Panc1 (cell line): ENCODE measurements around the gene DYNC1LI1.

Experiments
- POLR2AphosphoS5 ChIP-seq: IDR thresholded peaks from 2 replicates; pipeline ENCODE4 v1.6.1; 2012; ENCODE audit warnings: mild to moderate bottlenecking, low read depth, low read length, moderate library complexity
- TCF7L2 ChIP-seq: IDR thresholded peaks from 2 replicates; pipeline ENCODE4 v1.6.1; 2011; ENCODE audit warnings: mild to moderate bottlenecking, low read depth, low read length, inconsistent platforms
- TF ChIP-seq, protein P1 (sequence below): fragments of 450-650 bp; IDR thresholded peaks from 2 replicates; pipeline ENCODE4 v1.5.1; 2017; ENCODE audit warnings: mild to moderate bottlenecking
- TF ChIP-seq, protein P2 (sequence below), 2 experiments: IDR thresholded peaks; 2 replicates each; pipeline ENCODE4 v1.6.1; 2011 to 2012; ENCODE audit warnings: low read depth in 2 of 2, control low read depth in 1 of 2, low read length in 1 of 2, mild to moderate bottlenecking in 1 of 2, moderate library complexity in 1 of 2; ENCODE audit not compliant: insufficient read depth in 1 of 2

DNA sequence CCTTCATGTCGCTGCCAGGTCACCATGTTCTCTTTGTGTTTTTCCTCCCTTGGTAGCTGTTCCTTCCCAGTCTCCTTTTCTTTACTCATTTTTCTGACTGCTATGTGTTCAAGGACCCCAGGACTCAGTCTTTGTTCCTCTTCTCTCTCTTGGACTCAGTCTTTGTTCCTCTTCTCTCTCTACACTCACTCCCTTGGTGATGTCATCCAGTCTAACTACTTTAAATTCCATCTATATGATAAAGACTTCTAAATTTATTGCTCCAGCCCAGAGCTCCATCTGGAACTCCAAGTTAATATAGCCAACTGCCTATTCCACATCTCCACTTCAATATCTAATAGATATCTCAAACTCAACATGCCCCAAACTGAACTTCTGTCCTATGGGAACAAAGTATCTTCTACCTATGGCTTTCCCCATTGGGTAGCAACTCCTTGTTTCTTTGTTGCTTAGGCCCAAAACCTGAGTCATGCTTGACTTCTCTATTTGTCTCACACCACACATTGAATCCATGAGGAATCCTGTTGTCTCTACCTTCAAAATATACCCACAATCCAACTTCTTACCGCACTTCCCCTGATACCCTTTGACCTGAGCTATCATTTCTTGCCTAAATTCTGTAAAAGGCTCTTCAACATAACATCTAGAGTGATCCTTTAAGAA is 4.9 kb upstream of the DYNC1LI1 start:
- TF ChIP-seq, protein P1, sequence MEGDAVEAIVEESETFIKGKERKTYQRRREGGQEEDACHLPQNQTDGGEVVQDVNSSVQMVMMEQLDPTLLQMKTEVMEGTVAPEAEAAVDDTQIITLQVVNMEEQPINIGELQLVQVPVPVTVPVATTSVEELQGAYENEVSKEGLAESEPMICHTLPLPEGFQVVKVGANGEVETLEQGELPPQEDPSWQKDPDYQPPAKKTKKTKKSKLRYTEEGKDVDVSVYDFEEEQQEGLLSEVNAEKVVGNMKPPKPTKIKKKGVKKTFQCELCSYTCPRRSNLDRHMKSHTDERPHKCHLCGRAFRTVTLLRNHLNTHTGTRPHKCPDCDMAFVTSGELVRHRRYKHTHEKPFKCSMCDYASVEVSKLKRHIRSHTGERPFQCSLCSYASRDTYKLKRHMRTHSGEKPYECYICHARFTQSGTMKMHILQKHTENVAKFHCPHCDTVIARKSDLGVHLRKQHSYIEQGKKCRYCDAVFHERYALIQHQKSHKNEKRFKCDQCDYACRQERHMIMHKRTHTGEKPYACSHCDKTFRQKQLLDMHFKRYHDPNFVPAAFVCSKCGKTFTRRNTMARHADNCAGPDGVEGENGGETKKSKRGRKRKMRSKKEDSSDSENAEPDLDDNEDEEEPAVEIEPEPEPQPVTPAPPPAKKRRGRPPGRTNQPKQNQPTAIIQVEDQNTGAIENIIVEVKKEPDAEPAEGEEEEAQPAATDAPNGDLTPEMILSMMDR, result no peak
- TF ChIP-seq POLR2AphosphoS5 (no peak), TCF7L2 (no peak)
- TF ChIP-seq, protein P2, sequence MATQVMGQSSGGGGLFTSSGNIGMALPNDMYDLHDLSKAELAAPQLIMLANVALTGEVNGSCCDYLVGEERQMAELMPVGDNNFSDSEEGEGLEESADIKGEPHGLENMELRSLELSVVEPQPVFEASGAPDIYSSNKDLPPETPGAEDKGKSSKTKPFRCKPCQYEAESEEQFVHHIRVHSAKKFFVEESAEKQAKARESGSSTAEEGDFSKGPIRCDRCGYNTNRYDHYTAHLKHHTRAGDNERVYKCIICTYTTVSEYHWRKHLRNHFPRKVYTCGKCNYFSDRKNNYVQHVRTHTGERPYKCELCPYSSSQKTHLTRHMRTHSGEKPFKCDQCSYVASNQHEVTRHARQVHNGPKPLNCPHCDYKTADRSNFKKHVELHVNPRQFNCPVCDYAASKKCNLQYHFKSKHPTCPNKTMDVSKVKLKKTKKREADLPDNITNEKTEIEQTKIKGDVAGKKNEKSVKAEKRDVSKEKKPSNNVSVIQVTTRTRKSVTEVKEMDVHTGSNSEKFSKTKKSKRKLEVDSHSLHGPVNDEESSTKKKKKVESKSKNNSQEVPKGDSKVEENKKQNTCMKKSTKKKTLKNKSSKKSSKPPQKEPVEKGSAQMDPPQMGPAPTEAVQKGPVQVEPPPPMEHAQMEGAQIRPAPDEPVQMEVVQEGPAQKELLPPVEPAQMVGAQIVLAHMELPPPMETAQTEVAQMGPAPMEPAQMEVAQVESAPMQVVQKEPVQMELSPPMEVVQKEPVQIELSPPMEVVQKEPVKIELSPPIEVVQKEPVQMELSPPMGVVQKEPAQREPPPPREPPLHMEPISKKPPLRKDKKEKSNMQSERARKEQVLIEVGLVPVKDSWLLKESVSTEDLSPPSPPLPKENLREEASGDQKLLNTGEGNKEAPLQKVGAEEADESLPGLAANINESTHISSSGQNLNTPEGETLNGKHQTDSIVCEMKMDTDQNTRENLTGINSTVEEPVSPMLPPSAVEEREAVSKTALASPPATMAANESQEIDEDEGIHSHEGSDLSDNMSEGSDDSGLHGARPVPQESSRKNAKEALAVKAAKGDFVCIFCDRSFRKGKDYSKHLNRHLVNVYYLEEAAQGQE (IDR thresholded peaks at IDR 0.05; ENCODE audit: insufficient read depth in 1 of 2, low read depth in 2 of 2, low read length in 1 of 2), result no peak
